HG03108 (cell line): ENCODE data around the gene SRGAP3.

Experiments
- ATAC-seq: cut with Tn5 transposase; IDR thresholded peaks from one replicate; pipeline ENCODE4 v1.9.1; 2021; ENCODE audit warnings: moderate library complexity; ENCODE audit not compliant: unreplicated experiment

The SRGAP3 gene

GRCh38 chr3:8945890-8946600 lies 303.4 kb downstream of the SRGAP3 start:
- ATAC-seq, result no peak

- no peak for ATAC-seq
These were observed 306.5 kb downstream of the SRGAP3 start for GRCh38 chr3:8942746-8943488.

- no peak for ATAC-seq
These were observed 307.3 kb downstream of the SRGAP3 start for GRCh38 chr3:8942115-8942514.

GRCh38 chr3:8938021-8938420 lies 311.4 kb downstream of the SRGAP3 start:
- ATAC-seq, result no peak

- ATAC-seq, result no peak
These were observed 312.1 kb downstream of the SRGAP3 start for GRCh38 chr3:8937064-8938020.

- ATAC-seq, result no peak
These were observed 316.9 kb downstream of the SRGAP3 start for GRCh38 chr3:8932507-8932906.

- ATAC-seq, result no peak
These were observed 318.1 kb downstream of the SRGAP3 start for GRCh38 chr3:8931342-8931741.
